ENCODE data around the gene TNFAIP2. TPM values are rescaled to one million over a fixed set of nuclear protein-coding genes. Genes with fewer than 3 reads are reported as not detected.

Gene TNFAIP2
- total RNA-seq, 2 donors from 2014 or later: 60.2 to 72.0 TPM

Other genes with a start within 250 kb of the TNFAIP2 start
- 1 to 10 TPM in 1 of 2 donors, under 1 TPM in 1; 0.68 to 1.6 TPM for gene AMN, start 200.8 kb upstream of the TNFAIP2 start, total RNA-seq
- 10 to 100 TPM; 57.3 to 79.2 TPM for gene CDC42BPB, start 65.9 kb upstream of the TNFAIP2 start, total RNA-seq
- under 1 TPM in 1 of 2 donors, not detected in 1; 0.47 TPM for gene LBHD2, start 39.3 kb upstream of the TNFAIP2 start, total RNA-seq
- under 1 TPM; 0.91 to 0.92 TPM for gene EXOC3L4, start 28.7 kb upstream of the TNFAIP2 start, total RNA-seq
- 100 to 1,000 TPM; 246 to 287 TPM for gene EIF5, start 210.8 kb downstream of the TNFAIP2 start, total RNA-seq

All from left cardiac atrium (tissue), 2 donors.